H1 (cell line): ENCODE measurements around the gene PRKCH. TPM values are rescaled to one million over a fixed set of nuclear protein-coding genes. Genes with fewer than 3 reads are reported as not detected.

Experiments
- CTCF ChIA-PET: fragments of 300-600 bp; sonication (Branson Sonifier 250); formaldehyde crosslinking; loops from one replicate; lab custom pipeline; 2021; ENCODE audit not compliant: partially characterized antibody; lab: Charles Lee
- POLR2A ChIA-PET: fragments of 300-600 bp; sonication (Branson Sonifier 250); formaldehyde crosslinking; loops from one replicate; lab custom pipeline; 2021; ENCODE audit warnings: inconsistent platforms; ENCODE audit not compliant: partially characterized antibody; lab: Charles Lee
- DNase-seq, 2 experiments: peaks; one replicate each; pipeline versions ENCODE4 v3.0.0 to v3.0.0-alpha.2; 2010 to 2022; ENCODE audit warnings: low spot score in 2 of 2, low read depth in 1 of 2, mixed read lengths in 1 of 2
- FAIRE-seq: peaks from 2 replicates; lab custom pipeline; 2011; peaks lifted over from hg19 to GRCh38; lab: Jason Lieb, UNC
- H2AFZ ChIP-seq: 2 replicates; pipeline ENCODE4 v1.8.1; 2012; ENCODE audit warnings: low read length, inconsistent platforms
- H2AK5ac ChIP-seq: 2 replicates; pipeline ENCODE4 v1.6.1; 2013; ENCODE audit warnings: low read depth, low read length
- H2BK120ac ChIP-seq: replicated peaks from 2 replicates; pipeline ENCODE3; 2013; ENCODE audit warnings: low read depth, low read length, inconsistent platforms
- H2BK12ac ChIP-seq: 2 replicates; pipeline ENCODE4 v1.6.1; 2013; ENCODE audit warnings: low read depth, low read length
- H2BK15ac ChIP-seq: 2 replicates; pipeline ENCODE4 v1.6.1; 2013; ENCODE audit warnings: low read length
- H2BK20ac ChIP-seq: 2 replicates; pipeline ENCODE4 v1.6.1; 2013; ENCODE audit warnings: low read length
- H2BK5ac ChIP-seq: 2 replicates; pipeline ENCODE4 v1.6.1; 2013; ENCODE audit warnings: low read depth, low read length
- H3K14ac ChIP-seq: 2 replicates; pipeline ENCODE4 v1.6.1; 2013; ENCODE audit warnings: inconsistent platforms; ENCODE audit not compliant: insufficient read length
- H3K18ac ChIP-seq: 2 replicates; pipeline ENCODE4 v1.6.1; 2013; ENCODE audit warnings: low read length; ENCODE audit errors: extremely low read depth
- H3K23ac ChIP-seq: 2 replicates; pipeline ENCODE4 v1.6.1; 2013; ENCODE audit warnings: inconsistent platforms; ENCODE audit not compliant: insufficient read length
- H3K23me2 ChIP-seq: 2 replicates; pipeline ENCODE4 v1.6.1; 2013; ENCODE audit warnings: low read depth, low read length
- H3K27ac ChIP-seq: 2 replicates; pipeline ENCODE4 v1.6.1; 2011; ENCODE audit warnings: low read depth, low read length, inconsistent platforms
- H3K27me3 ChIP-seq, 4 experiments: replicated peaks in 1 of 4; 1 replicate in 1 of 4; 2 replicates in 3 of 4; pipeline versions ENCODE4 v1.6.1 to v1.8.1; 2011 to 2013; ENCODE audit warnings: low read length in 3 of 4, mild to moderate bottlenecking in 3 of 4, inconsistent platforms in 2 of 4, mixed read lengths in 2 of 4, moderate library complexity in 1 of 4; ENCODE audit not compliant: control insufficient read depth in 3 of 4, insufficient read depth in 3 of 4; ENCODE audit errors: extremely low read depth in 1 of 4
- H3K36me3 ChIP-seq, 4 experiments: 2 replicates each; pipeline versions ENCODE4 v1.6.1 to v1.8.1; 2011 to 2013; ENCODE audit warnings: mild to moderate bottlenecking in 4 of 4, low read length in 3 of 4, moderate library complexity in 2 of 4, control low read depth in 1 of 4, inconsistent platforms in 1 of 4; ENCODE audit not compliant: insufficient read depth in 4 of 4, control insufficient read depth in 2 of 4
- H3K4ac ChIP-seq: replicated peaks from 2 replicates; pipeline ENCODE3; 2013; ENCODE audit warnings: low read length, low read depth, mixed read lengths, inconsistent platforms; ENCODE audit not compliant: insufficient read length
- H3K4me1 ChIP-seq, 4 experiments: replicated peaks in 1 of 4; 1 replicate in 1 of 4; 2 replicates in 3 of 4; pipeline versions ENCODE4 v1.6.1 to v1.8.1; 2011 to 2013; ENCODE audit warnings: low read length in 3 of 4, inconsistent platforms in 2 of 4, mixed read lengths in 1 of 4; ENCODE audit not compliant: insufficient read depth in 4 of 4, control insufficient read depth in 3 of 4
- H3K4me2 ChIP-seq, 2 experiments: 2 replicates each; pipeline versions ENCODE4 v1.6.1 to v1.8.1; 2011 to 2013; ENCODE audit warnings: low read depth in 2 of 2, low read length in 2 of 2, control low read depth in 1 of 2, inconsistent platforms in 1 of 2, mild to moderate bottlenecking in 1 of 2; ENCODE audit not compliant: insufficient read depth in 1 of 2
- H3K4me3 ChIP-seq, 4 experiments: fragments of 200-600, 300-600 bp in 1 of 4; sonication (generic), shearing (Covaris generic), sonication (Bioruptor Twin) in 1 of 4; 2 replicates each; pipeline versions ENCODE4 v1.5.1 to v1.8.1; 2011 to 2016; ENCODE audit warnings: low read length in 4 of 4, low read depth in 3 of 4, control low read depth in 2 of 4, inconsistent platforms in 2 of 4, mild to moderate bottlenecking in 2 of 4, mixed read lengths in 1 of 4, moderate library complexity in 1 of 4; ENCODE audit not compliant: insufficient read depth in 2 of 4; ENCODE audit errors: extremely low read depth in 1 of 4
- H3K56ac ChIP-seq: replicated peaks from 2 replicates; pipeline ENCODE3; 2013; ENCODE audit warnings: low read depth, mild to moderate bottlenecking, mixed read lengths, low read length, inconsistent platforms; ENCODE audit not compliant: insufficient read length
- H3K79me1 ChIP-seq: 2 replicates; pipeline ENCODE4 v1.6.1; 2013; ENCODE audit warnings: low read depth, low read length, control low read depth
- H3K79me2 ChIP-seq, 2 experiments: 2 replicates each; pipeline versions ENCODE4 v1.6.1 to v1.8.1; 2012 to 2013; ENCODE audit warnings: low read length in 2 of 2, mild to moderate bottlenecking in 2 of 2, inconsistent platforms in 1 of 2; ENCODE audit not compliant: insufficient read depth in 2 of 2, control insufficient read depth in 1 of 2
- H3K9ac ChIP-seq, 4 experiments: replicated peaks in 1 of 4; 1 replicate in 1 of 4; 2 replicates in 3 of 4; pipeline versions ENCODE4 v1.6.1 to v1.8.1; 2011 to 2013; ENCODE audit warnings: low read depth in 3 of 4, low read length in 3 of 4, control low read depth in 2 of 4, mild to moderate bottlenecking in 2 of 4, moderate library complexity in 2 of 4, inconsistent platforms in 1 of 4; ENCODE audit errors: extremely low read depth in 1 of 4
- H3K9me3 ChIP-seq, 2 experiments: 2 replicates each; pipeline versions ENCODE4 v1.6.1 to v1.8.1; 2012 to 2013; ENCODE audit warnings: mild to moderate bottlenecking in 2 of 2, moderate library complexity in 2 of 2, control low read depth in 1 of 2, inconsistent platforms in 1 of 2, low read depth in 1 of 2, low read length in 1 of 2, mixed read lengths in 1 of 2; ENCODE audit not compliant: insufficient read depth in 2 of 2
- H4K20me1 ChIP-seq, 2 experiments: replicated peaks in 1 of 2; 2 replicates each; pipeline versions ENCODE3 to v1.8.1; 2011 to 2013; ENCODE audit warnings: inconsistent platforms in 2 of 2, low read length in 2 of 2, mild to moderate bottlenecking in 1 of 2; ENCODE audit not compliant: insufficient read depth in 2 of 2, control insufficient read depth in 1 of 2
- H4K5ac ChIP-seq: 2 replicates; pipeline ENCODE4 v1.6.1; 2013; ENCODE audit warnings: low read length, low read depth, mixed read lengths, inconsistent platforms; ENCODE audit not compliant: insufficient read length
- H4K8ac ChIP-seq: 2 replicates; pipeline ENCODE4 v1.8.0; 2013; ENCODE audit warnings: mild to moderate bottlenecking, moderate library complexity, low read length, inconsistent platforms; ENCODE audit not compliant: insufficient read depth; ENCODE audit errors: extremely low read depth
- H4K91ac ChIP-seq: replicated peaks from 2 replicates; pipeline ENCODE3; 2013; ENCODE audit warnings: low read length, mixed read lengths, inconsistent platforms; ENCODE audit not compliant: insufficient read length
- CBX5 ChIP-seq: fragments of 300-800, 300-1000 bp; sonication (generic); IDR thresholded peaks from 2 replicates; pipeline ENCODE4 v1.7.1; 2016; ENCODE audit warnings: antibody characterized with exemption, low read length, low read depth
- CHD1 ChIP-seq: IDR thresholded peaks from 2 replicates; pipeline ENCODE4 v1.6.1; 2012; ENCODE audit warnings: low read depth, low read length, improper control_type of control experiment
- CTBP2 ChIP-seq: IDR thresholded peaks from 2 replicates; pipeline ENCODE4 v1.7.0; 2011; ENCODE audit warnings: borderline replicate concordance, mild to moderate bottlenecking, moderate library complexity, mixed read lengths, low read length; ENCODE audit not compliant: insufficient read depth, insufficient read length
- EP300 ChIP-seq, 2 experiments: IDR thresholded peaks; 1 replicate in 1 of 2; 2 replicates in 1 of 2; pipeline ENCODE4 v1.6.1; 2011 to 2012; ENCODE audit warnings: low read depth in 2 of 2, low read length in 2 of 2, mild to moderate bottlenecking in 2 of 2, borderline replicate concordance in 1 of 2, inconsistent platforms in 1 of 2, moderate library complexity in 1 of 2
- JUND ChIP-seq: IDR thresholded peaks from 2 replicates; pipeline ENCODE4 v1.6.1; 2011; ENCODE audit warnings: mild to moderate bottlenecking, improper control_type of control experiment, low read length
- POLR2A ChIP-seq, 2 experiments: IDR thresholded peaks; 1 replicate in 1 of 2; 2 replicates in 1 of 2; pipeline ENCODE4 v1.6.1; 2011; ENCODE audit warnings: low read depth in 2 of 2, low read length in 2 of 2, mild to moderate bottlenecking in 2 of 2; ENCODE audit errors: control extremely low read depth in 1 of 2
- RFX5 ChIP-seq: IDR thresholded peaks from 2 replicates; pipeline ENCODE4 v1.6.1; 2011; ENCODE audit warnings: low read depth, low read length, improper control_type of control experiment, borderline replicate concordance
- SP4 ChIP-seq: IDR thresholded peaks from 2 replicates; pipeline ENCODE4 v1.6.1; 2012; ENCODE audit warnings: low read length, inconsistent platforms
- TAF7 ChIP-seq: optimal IDR thresholded peaks from 2 replicates; pipeline ENCODE3; 2011; ENCODE audit warnings: low read depth, mild to moderate bottlenecking, inconsistent platforms, low read length, moderate library complexity, borderline replicate concordance
- WGBS, 2 experiments: shearing (Covaris generic) in 1 of 2; methylation state at CpG; one replicate each; pipeline versions ENCODE4 v1.1.6 to v1.1.7; 2013 to 2015; ENCODE audit warnings: low lambda C conversion rate in 2 of 2, mixed read lengths in 2 of 2, inconsistent platforms in 1 of 2, low coverage in 1 of 2, missing lambda C conversion rate in 1 of 2; ENCODE audit not compliant: insufficient replicate concordance in 2 of 2, insufficient coverage in 1 of 2, insufficient read length in 1 of 2; ENCODE audit errors: extremely low coverage in 1 of 2, missing lambda C conversion rate in 1 of 2; 5-methylcytosine and 5-hydroxymethylcytosine counted together
- polyA plus RNA-seq, 7 experiments: library from polyadenylated mRNA; depleted of rRNA in 3 of 7; stranded (reverse) in 5 of 7; unstranded in 2 of 7; fragments of >200 nt in 5 of 7; fragments of 200-250 nt in 2 of 7; gene quantifications; 1 replicate in 5 of 7; 2 replicates in 1 of 7; 4 replicates in 1 of 7; pipeline versions ENCODE4 v1.2.1 to v1.2.3, GENCODE V29; 2011 to 2013; ENCODE audit warnings: missing spikeins in 2 of 7, mixed read lengths in 2 of 7
- total RNA-seq: library from RNA; stranded (reverse); fragmentation: NEBNext Ultra II Directional; extraction: Animal tissue kit (Norgen Biotek cat#: 25700); gene quantifications from 2 replicates; pipeline ENCODE4 v1.2.1, GENCODE V29; 2021

PRKCH gene
- total and polyA plus RNA-seq, 2 of the 8 experiments (the other 6 are each of a cell fraction or from before 2014, with no cell fraction given), result 6.4 to 7.0 TPM

- no peaks in the 10 kb centered on the region for H3K79me1 ChIP-seq
- H4K20me1 ChIP-seq, result no peaks in the 10 kb centered on the region
- H2BK15ac ChIP-seq, result no peak overlapping the region
- no peak overlapping the region for H2AFZ ChIP-seq
- H3K27ac ChIP-seq, result no peak overlapping the region
- POLR2A ChIA-PET, result interaction anchor here (1.3 kb wide), 1 partner anchor 9 kb away, joined by 4 read pairs; no protein-coding TSS in a partner anchor
- H2BK5ac ChIP-seq, result no peak overlapping the region
- no peak overlapping the region for H2AK5ac ChIP-seq
- H3K56ac ChIP-seq, result no peak overlapping the region
- no peaks in the 10 kb centered on the region for H3K23me2 ChIP-seq
- WGBS, 2 experiments, result 84% methylated on average over 1 of the region's 1 CpG; no CpG with 5 or more reads in 1 of the 2 experiments
- no peak overlapping the region for H3K18ac ChIP-seq
- DNase-seq (no peak), FAIRE-seq (no peak)
- no peaks in the 10 kb centered on the region for H3K36me3 ChIP-seq
- H4K5ac ChIP-seq, result no peak overlapping the region
- no peak overlapping the region for H4K91ac ChIP-seq
- no peaks in the 10 kb centered on the region for H3K79me2 ChIP-seq
- CTCF ChIA-PET, result interaction anchor here (1.5 to 1.9 kb wide), 3 partner anchors 9 to 114 kb away, joined by 3 to 5 read pairs (median 3); no protein-coding TSS in a partner anchor
- H2BK12ac ChIP-seq, result no peak overlapping the region
- no peak overlapping the region for H3K14ac ChIP-seq
- no peaks in the 10 kb centered on the region for H3K9me3 ChIP-seq
- peaks cover 0 to 9% (median 3%) of the 10 kb centered on the region in 4 experiments; a peak in 2 of 7 replicates for H3K4me1 ChIP-seq
- H2BK120ac ChIP-seq, result no peak overlapping the region
- H3K23ac ChIP-seq, result no peak overlapping the region
- H3K27me3 ChIP-seq, result no peaks in the 10 kb centered on the region
- no peak overlapping the region for H3K4ac ChIP-seq
- H4K8ac ChIP-seq, result no peak overlapping the region
- no peak overlapping the region for H2BK20ac ChIP-seq
- no peak overlapping the region for H3K9ac ChIP-seq
- H3K4me3 ChIP-seq, result no peak overlapping the region
- H3K4me2 ChIP-seq, result no peak overlapping the region
- no peak for TF ChIP-seq POLR2A (IDR thresholded peaks at IDR 0.05; ENCODE audit: control extremely low read depth in 1 of 2, low read depth in 2 of 2, low read length in 2 of 2)
- TF ChIP-seq CBX5, result no peak
- no peak for TF ChIP-seq CHD1
- no peak for TF ChIP-seq RFX5
- no peak for TF ChIP-seq JUND
- TF ChIP-seq CTBP2, result no peak
- no peak for TF ChIP-seq EP300 (IDR thresholded peaks at IDR 0.05; ENCODE audit: borderline replicate concordance in 1 of 2, low read depth in 2 of 2, low read length in 2 of 2)
- TF ChIP-seq TAF7, result no peak
- no peak for TF ChIP-seq SP4
Measured at GRCh38 chr14:61409782-61410181, 88.4 kb downstream of the PRKCH start.
